Measurements from ENCODE around the gene HTR2C.

Gene HTR2C

DNA sequence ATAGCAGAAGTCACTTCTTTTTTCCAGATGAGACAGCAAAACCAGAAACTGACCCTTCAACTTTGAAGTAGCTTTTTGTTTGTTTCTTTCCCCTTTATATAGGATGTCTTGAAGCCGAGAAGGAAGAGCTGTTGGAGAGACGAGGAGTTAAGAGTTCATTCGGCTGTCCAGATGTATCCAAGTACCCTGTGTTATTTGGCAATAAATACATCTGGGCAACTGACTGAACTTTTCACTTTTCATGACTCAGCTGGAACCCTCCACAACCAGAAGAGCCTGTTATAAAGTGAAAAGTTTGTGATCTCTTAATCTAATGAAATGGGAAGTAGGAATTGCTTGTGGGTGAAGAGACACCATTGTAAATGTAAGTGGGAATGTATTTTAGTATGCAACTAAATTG, 131.2 kb downstream of the HTR2C start:
- no peak overlapping the region for H3K9ac ChIP-seq (ENCODE audit: low read length)
- H3K36me3 ChIP-seq (ENCODE audit: insufficient read depth, low read length): no peaks in the 10 kb centered on the region
- H3K4me3 ChIP-seq (ENCODE audit: low read depth in 1 of 2, low read length in 2 of 2): no peak overlapping the region
- H3K27ac ChIP-seq (ENCODE audit: low read depth, low read length): no peak overlapping the region
- H3K4me1 ChIP-seq (ENCODE audit: insufficient read depth, low read length): no peaks in the 10 kb centered on the region
- H3K27me3 ChIP-seq (ENCODE audit: control insufficient read depth in 1 of 2, insufficient read depth in 2 of 2, low read length in 2 of 2): no peaks in the 10 kb centered on the region
- H3K9me3 ChIP-seq (ENCODE audit: low read length): no peaks in the 10 kb centered on the region

GRCh38 chrX:114717921-114718320, 134.0 kb downstream of the HTR2C start:
- Histone ChIP-seq H3K9ac (ENCODE audit: low read length) (no peak overlapping the region), H3K4me1 (ENCODE audit: insufficient read depth, low read length) (no peaks in the 10 kb centered on the region), H3K36me3 (ENCODE audit: insufficient read depth, low read length) (no peaks in the 10 kb centered on the region)

DNA sequence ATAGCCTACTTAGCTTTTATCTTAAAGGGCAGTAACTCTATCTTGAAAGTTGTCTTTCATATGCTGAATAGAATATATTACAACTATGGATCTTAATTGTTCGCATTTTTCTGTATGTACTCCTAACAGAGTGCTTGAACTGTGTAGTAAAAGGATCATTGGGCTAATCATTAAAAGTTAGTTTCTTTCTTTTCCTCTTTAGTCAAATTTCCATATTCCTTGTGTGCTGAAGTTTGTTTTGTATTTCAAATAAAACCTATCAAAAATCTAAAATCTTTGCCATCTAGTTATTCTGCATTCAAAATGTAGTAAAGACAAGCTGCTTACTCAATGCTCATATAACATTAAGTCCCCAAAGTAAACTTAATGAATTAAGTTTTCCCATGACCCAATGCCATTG, 182.7 kb downstream of the HTR2C start:
- Histone ChIP-seq H3K9ac (ENCODE audit: low read length) (no peak overlapping the region), H3K36me3 (ENCODE audit: insufficient read depth, low read length) (no peaks in the 10 kb centered on the region), H3K27me3 (ENCODE audit: control insufficient read depth in 1 of 2, insufficient read depth in 2 of 2, low read length in 2 of 2) (no peaks in the 10 kb centered on the region), H3K27ac (ENCODE audit: low read depth, low read length) (no peak overlapping the region), H3K4me3 (ENCODE audit: low read depth in 1 of 2, low read length in 2 of 2) (no peak overlapping the region), H3K4me1 (ENCODE audit: insufficient read depth, low read length) (no peaks in the 10 kb centered on the region), H3K9me3 (ENCODE audit: low read length) (no peaks in the 10 kb centered on the region)

More at GRCh38 chrX:114717921-114718320, 134.0 kb downstream of the HTR2C start:
- Histone ChIP-seq H3K27ac (ENCODE audit: low read depth, low read length) (no peak overlapping the region), H3K4me3 (ENCODE audit: low read depth in 1 of 2, low read length in 2 of 2) (no peak overlapping the region), H3K9me3 (ENCODE audit: low read length) (no peaks in the 10 kb centered on the region), H3K27me3 (ENCODE audit: control insufficient read depth in 1 of 2, insufficient read depth in 2 of 2, low read length in 2 of 2) (no peaks in the 10 kb centered on the region)

DNA sequence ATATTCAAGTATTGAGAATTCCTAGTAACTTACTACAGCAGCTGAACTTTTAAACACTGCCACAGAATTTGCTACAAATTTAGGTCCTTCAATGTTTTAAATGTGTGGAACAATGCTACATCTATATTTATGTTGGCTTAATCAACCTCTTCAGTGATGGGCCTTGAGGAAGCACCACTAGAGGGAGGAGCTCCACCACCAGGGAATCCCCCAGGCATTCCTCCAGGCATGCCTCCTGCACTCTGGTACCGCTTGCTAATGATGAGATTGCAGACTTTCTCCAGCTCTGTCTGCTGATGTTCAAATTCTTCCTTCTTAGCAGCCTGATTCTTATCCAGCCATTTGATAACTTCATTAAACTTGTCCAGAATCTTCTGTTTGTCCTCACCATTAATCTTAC, 190.8 kb downstream of the HTR2C start:
- Histone ChIP-seq H3K4me1 (ENCODE audit: insufficient read depth, low read length) (no peaks in the 10 kb centered on the region), H3K9ac (ENCODE audit: low read length) (no peak overlapping the region), H3K27ac (ENCODE audit: low read depth, low read length) (no peak overlapping the region), H3K36me3 (ENCODE audit: insufficient read depth, low read length) (no peaks in the 10 kb centered on the region), H3K4me3 (ENCODE audit: low read depth in 1 of 2, low read length in 2 of 2) (no peak overlapping the region), H3K27me3 (ENCODE audit: control insufficient read depth in 1 of 2, insufficient read depth in 2 of 2, low read length in 2 of 2) (no peaks in the 10 kb centered on the region), H3K9me3 (ENCODE audit: low read length) (no peaks in the 10 kb centered on the region)

DNA sequence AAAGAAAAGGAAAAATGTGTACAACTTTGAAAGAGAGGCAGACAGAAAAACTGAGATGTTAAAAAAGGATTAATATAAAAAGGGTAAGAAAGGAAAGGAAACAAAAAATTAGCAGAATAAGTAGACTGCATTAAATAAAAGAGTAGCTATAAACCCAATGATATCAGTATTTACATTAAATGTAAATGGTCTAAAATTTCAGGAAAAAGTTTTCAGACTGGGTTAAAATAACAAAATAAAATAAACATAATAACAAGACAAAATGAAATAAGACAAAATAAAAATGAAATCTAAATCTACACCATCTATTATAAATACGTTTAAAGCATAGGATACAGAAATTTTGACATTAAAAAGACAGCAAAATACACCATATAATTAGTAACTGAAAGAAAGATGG, 199.0 kb downstream of the HTR2C start:
- H3K9me3 ChIP-seq (ENCODE audit: low read length): no peaks in the 10 kb centered on the region

GRCh38 chrX:114787061-114787460, 203.2 kb downstream of the HTR2C start:
- no peak overlapping the region for H3K9ac ChIP-seq (ENCODE audit: low read length)
- no peaks in the 10 kb centered on the region for H3K9me3 ChIP-seq (ENCODE audit: low read length)
- H3K4me1 ChIP-seq (ENCODE audit: insufficient read depth, low read length): no peaks in the 10 kb centered on the region
- no peak overlapping the region for H3K27ac ChIP-seq (ENCODE audit: low read depth, low read length)
- H3K4me3 ChIP-seq (ENCODE audit: low read depth in 1 of 2, low read length in 2 of 2): no peak overlapping the region
- H3K36me3 ChIP-seq (ENCODE audit: insufficient read depth, low read length): no peaks in the 10 kb centered on the region
- no peaks in the 10 kb centered on the region for H3K27me3 ChIP-seq (ENCODE audit: control insufficient read depth in 1 of 2, insufficient read depth in 2 of 2, low read length in 2 of 2)

More for the DNA sequence above, 199.0 kb downstream of the HTR2C start:
- Histone ChIP-seq H3K27ac (ENCODE audit: low read depth, low read length) (no peak overlapping the region), H3K36me3 (ENCODE audit: insufficient read depth, low read length) (no peaks in the 10 kb centered on the region), H3K9ac (ENCODE audit: low read length) (no peak overlapping the region), H3K4me1 (ENCODE audit: insufficient read depth, low read length) (no peaks in the 10 kb centered on the region), H3K27me3 (ENCODE audit: control insufficient read depth in 1 of 2, insufficient read depth in 2 of 2, low read length in 2 of 2) (no peaks in the 10 kb centered on the region), H3K4me3 (ENCODE audit: low read depth in 1 of 2, low read length in 2 of 2) (no peak overlapping the region)

DNA sequence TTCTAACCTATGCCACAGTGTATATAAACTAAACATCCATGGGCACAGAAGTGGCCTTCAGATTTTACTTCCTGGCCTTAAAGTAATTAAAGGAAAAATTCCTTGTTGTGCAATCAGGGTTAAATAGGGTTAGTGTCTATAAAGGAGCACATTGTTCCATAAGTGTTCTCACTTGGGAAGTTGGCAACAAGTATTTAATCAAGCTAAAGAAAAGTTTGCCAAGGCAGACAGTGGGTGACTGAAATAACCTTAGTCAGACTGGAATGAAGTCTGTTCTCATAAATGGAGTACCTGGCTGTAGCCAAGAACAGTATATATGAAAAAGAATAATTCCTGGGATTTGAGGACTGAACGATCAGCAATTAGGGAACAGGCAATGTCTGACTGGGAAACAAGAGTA, 213.6 kb downstream of the HTR2C start:
- H3K9ac ChIP-seq (ENCODE audit: low read length): no peak overlapping the region
- no peaks in the 10 kb centered on the region for H3K36me3 ChIP-seq (ENCODE audit: insufficient read depth, low read length)
- no peaks in the 10 kb centered on the region for H3K27me3 ChIP-seq (ENCODE audit: control insufficient read depth in 1 of 2, insufficient read depth in 2 of 2, low read length in 2 of 2)
- H3K4me1 ChIP-seq (ENCODE audit: insufficient read depth, low read length): no peaks in the 10 kb centered on the region
- H3K4me3 ChIP-seq (ENCODE audit: low read depth in 1 of 2, low read length in 2 of 2): no peak overlapping the region
- no peak overlapping the region for H3K27ac ChIP-seq (ENCODE audit: low read depth, low read length)
- H3K9me3 ChIP-seq (ENCODE audit: low read length): no peaks in the 10 kb centered on the region

- H3K9ac ChIP-seq (ENCODE audit: low read length): no peak overlapping the region
- no peak overlapping the region for H3K4me3 ChIP-seq (ENCODE audit: low read depth in 1 of 2, low read length in 2 of 2)
- no peaks in the 10 kb centered on the region for H3K9me3 ChIP-seq (ENCODE audit: low read length)
- H3K27me3 ChIP-seq (ENCODE audit: control insufficient read depth in 1 of 2, insufficient read depth in 2 of 2, low read length in 2 of 2): no peaks in the 10 kb centered on the region
- no peaks in the 10 kb centered on the region for H3K4me1 ChIP-seq (ENCODE audit: insufficient read depth, low read length)
- no peaks in the 10 kb centered on the region for H3K36me3 ChIP-seq (ENCODE audit: insufficient read depth, low read length)
- no peak overlapping the region for H3K27ac ChIP-seq (ENCODE audit: low read depth, low read length)
These were observed 215.0 kb downstream of the HTR2C start for GRCh38 chrX:114798907-114799306.

DNA sequence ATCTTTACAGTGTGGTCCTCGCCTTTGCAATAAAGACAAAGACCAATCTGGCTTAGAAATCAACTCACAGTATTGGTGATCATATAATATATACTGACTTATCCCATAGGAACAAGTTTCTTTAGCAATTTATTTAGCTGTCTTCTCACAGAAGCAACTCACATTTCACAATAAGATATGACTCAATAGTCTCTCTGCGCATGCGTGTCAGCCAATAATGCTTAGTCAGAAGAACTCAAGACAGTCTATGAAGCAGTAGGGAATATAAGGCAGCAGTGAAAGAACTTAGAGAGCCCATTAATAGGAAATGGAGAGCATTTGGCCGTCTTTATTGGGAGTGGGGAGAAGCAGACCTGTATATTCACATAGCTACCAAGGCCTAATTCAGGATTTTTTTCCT, 216.8 kb downstream of the HTR2C start:
- H3K9me3 ChIP-seq (ENCODE audit: low read length): no peaks in the 10 kb centered on the region
- H3K9ac ChIP-seq (ENCODE audit: low read length): no peak overlapping the region
- no peak overlapping the region for H3K27ac ChIP-seq (ENCODE audit: low read depth, low read length)
- no peak overlapping the region for H3K4me3 ChIP-seq (ENCODE audit: low read depth in 1 of 2, low read length in 2 of 2)
- H3K27me3 ChIP-seq (ENCODE audit: control insufficient read depth in 1 of 2, insufficient read depth in 2 of 2, low read length in 2 of 2): no peaks in the 10 kb centered on the region
- H3K36me3 ChIP-seq (ENCODE audit: insufficient read depth, low read length): no peaks in the 10 kb centered on the region
- H3K4me1 ChIP-seq (ENCODE audit: insufficient read depth, low read length): no peaks in the 10 kb centered on the region

GRCh38 chrX:114819509-114819908, 235.6 kb downstream of the HTR2C start:
- H3K9ac ChIP-seq (ENCODE audit: low read length): no peak overlapping the region
- H3K4me1 ChIP-seq (ENCODE audit: insufficient read depth, low read length): no peaks in the 10 kb centered on the region
- H3K27me3 ChIP-seq (ENCODE audit: control insufficient read depth in 1 of 2, insufficient read depth in 2 of 2, low read length in 2 of 2): no peaks in the 10 kb centered on the region
- no peaks in the 10 kb centered on the region for H3K9me3 ChIP-seq (ENCODE audit: low read length)
- no peak overlapping the region for H3K4me3 ChIP-seq (ENCODE audit: low read depth in 1 of 2, low read length in 2 of 2)
- H3K27ac ChIP-seq (ENCODE audit: low read depth, low read length): no peak overlapping the region
- H3K36me3 ChIP-seq (ENCODE audit: insufficient read depth, low read length): no peaks in the 10 kb centered on the region

GRCh38 chrX:114841051-114841450, 257.2 kb downstream of the HTR2C start:
- Histone ChIP-seq H3K9ac (ENCODE audit: low read length) (no peak overlapping the region), H3K4me1 (ENCODE audit: insufficient read depth, low read length) (no peaks in the 10 kb centered on the region), H3K27me3 (ENCODE audit: control insufficient read depth in 1 of 2, insufficient read depth in 2 of 2, low read length in 2 of 2) (peaks cover 0 to 4% of the 10 kb centered on the region in 2 donors), H3K9me3 (ENCODE audit: low read length) (peaks cover 3% of the 10 kb centered on the region), H3K27ac (ENCODE audit: low read depth, low read length) (no peak overlapping the region), H3K4me3 (ENCODE audit: low read depth in 1 of 2, low read length in 2 of 2) (no peak overlapping the region), H3K36me3 (ENCODE audit: insufficient read depth, low read length) (no peaks in the 10 kb centered on the region)

- no peak overlapping the region for H3K27ac ChIP-seq (ENCODE audit: low read depth, low read length)
These were observed 258.3 kb downstream of the HTR2C start for GRCh38 chrX:114842181-114842580.

More at GRCh38 chrX:114842181-114842580, 258.3 kb downstream of the HTR2C start:
- peaks cover 0 to 4% of the 10 kb centered on the region in 2 donors for H3K27me3 ChIP-seq (ENCODE audit: control insufficient read depth in 1 of 2, insufficient read depth in 2 of 2, low read length in 2 of 2)
- H3K4me3 ChIP-seq (ENCODE audit: low read depth in 1 of 2, low read length in 2 of 2): no peak overlapping the region
- peaks cover 3% of the 10 kb centered on the region for H3K9me3 ChIP-seq (ENCODE audit: low read length)
- H3K36me3 ChIP-seq (ENCODE audit: insufficient read depth, low read length): no peaks in the 10 kb centered on the region
- no peak overlapping the region for H3K9ac ChIP-seq (ENCODE audit: low read length)
- no peaks in the 10 kb centered on the region for H3K4me1 ChIP-seq (ENCODE audit: insufficient read depth, low read length)
